Midbrain (tissue), 1 donor: Measurements from ENCODE around the gene PLCD3.

Experiments used
- DNase-seq: peaks from one replicate; lab custom pipeline; 2025; lab: John Stamatoyannopoulos, UW

The PLCD3 gene

DNA sequence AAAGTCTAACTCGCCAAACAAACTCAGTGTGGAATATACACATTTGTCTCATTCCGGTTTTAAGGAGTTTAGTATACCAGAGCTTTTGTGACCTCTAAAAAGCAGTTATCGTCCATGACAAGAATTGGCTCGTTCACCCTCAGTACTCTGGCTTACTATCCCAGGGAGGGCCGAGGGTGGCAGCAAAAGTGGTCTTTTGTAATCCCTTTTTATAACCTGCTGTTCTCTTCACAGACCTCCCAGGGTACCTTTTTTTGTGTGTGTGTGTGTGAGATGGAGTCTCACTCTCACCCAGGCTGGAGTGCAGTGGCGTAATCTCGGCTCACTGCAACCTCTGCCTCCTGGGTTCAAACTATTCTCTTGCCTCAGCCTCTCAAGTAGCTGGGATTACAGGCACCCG lies 62.3 kb downstream of the PLCD3 start:
- no peak for DNase-seq

DNA sequence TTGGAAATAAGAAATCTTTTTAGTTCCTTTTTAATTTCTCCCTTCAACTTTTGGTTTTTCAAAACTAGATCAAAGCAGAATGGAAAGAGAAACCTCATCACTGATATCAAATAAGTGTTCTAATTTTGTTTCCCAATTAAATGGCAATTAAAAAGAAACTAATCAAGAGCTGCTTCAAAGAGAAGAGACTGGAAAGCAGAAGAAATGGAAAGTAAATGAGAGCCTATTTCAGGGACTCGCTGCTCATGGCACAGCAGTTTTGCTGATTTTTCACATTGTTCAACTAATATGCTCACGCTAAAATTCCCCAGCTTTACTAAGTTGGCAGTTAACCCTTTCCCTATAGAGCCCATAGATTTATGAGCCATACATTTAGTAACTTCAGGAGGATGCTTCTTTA lies 64.7 kb downstream of the PLCD3 start:
- no peak for DNase-seq

DNA sequence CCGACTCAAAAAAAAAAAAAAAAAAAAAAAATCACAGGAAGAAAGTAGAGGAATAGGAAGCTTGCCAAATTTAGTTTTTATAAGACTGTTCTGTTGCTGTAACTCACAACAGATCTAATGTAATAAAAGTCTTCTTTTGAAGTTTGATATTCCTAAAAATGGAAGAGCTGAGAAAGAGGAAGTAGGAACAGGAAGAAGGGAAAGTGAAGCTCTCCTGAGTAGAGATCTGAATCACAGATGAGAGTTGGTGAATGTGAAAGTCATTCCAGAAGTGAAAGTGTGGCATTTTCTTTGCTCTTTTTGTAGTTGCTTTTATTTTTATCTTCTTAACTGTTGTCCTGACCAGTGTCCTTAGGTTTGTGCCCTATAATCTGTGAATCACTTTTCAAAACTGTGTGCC lies 69.1 kb downstream of the PLCD3 start:
- no peak for DNase-seq

DNA sequence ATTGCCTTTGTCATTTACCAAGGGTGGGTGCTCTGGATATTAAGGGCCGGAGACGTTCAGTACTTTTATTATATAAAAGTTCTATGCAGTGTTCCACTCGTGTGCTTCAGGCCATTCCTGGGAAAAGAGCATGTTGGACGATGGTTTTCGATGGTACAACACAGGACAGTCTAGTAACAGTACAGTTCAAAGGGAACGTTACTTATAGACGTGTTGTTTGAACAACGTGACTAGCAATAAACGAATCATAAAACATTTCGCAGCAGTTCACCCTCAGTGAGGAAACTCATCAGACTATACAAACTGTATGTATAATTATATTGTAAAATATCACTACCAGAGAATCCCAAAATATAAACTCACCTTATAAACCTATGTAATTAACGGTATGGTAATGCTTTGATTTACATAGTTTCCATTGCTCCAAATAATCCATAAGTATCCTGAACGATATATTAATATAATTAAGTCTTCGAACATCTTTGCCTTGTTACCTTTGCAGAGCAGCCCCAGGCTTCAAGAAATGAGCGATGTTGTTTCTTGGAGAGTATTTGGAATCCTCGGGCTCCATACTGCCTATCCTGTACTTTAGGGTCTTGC lies 70.6 kb downstream of the PLCD3 start:
- DNase-seq: no peak

DNA sequence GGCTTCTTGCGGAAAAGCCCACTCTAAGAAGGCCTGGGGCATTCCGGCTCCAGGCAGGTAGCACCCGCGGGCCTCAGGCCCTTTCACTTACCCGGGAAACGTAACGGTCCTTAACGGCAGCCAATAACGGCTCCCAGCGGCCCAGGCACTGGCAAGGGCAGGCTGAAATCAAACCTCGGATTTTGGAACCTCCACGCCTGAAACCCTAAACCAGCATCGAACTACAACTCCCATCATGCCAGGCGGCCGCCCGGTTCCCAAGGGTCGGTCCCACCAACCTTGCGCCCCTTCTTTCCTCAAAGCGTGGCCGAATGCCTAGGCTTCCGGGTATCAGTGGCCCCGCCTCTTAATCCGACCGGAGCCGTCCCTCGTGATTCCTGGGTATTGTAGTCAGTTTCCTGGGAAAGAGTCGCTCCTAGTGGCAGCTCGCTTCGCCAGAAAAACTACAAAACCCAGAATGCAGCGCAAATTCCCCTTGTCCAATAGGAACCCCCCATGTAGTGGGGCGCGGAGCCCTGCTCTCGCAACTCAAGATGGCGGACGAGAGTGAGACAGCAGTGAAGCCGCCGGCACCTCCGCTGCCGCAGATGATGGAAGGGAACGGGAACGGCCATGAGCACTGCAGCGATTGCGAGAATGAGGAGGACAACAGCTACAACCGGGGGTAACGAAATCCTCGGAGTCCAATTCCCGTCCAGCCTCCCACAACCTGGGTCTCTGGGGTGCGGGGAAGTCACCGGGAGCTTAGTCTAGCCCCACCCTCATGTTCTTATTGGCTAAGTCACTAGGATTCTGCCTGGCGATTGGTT lies 71.3 kb downstream of the PLCD3 start, which contains the start of gene NMT1:
Gene NMT1, plus strand, starts transcription at position 521 of the 809 bp plus-strand sequence. Its CDS starts 13 bp downstream, at position 534.
- DNase-seq: peak; percentile 99

DNA sequence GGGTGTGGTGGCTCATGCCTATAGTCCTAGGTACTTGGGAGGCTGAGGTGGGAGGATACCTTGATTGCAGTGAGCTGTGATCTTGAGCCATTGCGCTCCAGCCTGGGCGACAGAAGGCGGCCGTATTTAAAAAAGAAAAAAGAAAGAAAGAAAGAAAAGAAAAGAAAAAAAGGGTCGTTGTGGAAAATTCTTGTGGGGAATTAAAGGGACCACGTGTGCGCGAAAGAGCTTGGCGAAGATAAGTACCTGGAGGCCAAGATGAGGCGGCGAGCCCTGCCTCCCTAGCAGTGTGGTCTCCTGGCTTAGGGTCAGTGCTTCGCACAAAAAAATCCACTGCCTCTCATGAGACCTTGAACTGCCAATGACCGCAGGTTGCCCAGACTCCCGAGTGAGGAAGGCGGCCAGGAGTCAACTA lies 71.9 kb downstream of the PLCD3 start:
- DNase-seq: peak; percentile 73
